Measurements from ENCODE around the gene DCAF15. TPM values are rescaled to one million over a fixed set of nuclear protein-coding genes. Genes with fewer than 3 reads are reported as not detected.

DCAF15 gene
- total RNA-seq, 1 donor from 2014 or later, result 35.0 TPM

DNA sequence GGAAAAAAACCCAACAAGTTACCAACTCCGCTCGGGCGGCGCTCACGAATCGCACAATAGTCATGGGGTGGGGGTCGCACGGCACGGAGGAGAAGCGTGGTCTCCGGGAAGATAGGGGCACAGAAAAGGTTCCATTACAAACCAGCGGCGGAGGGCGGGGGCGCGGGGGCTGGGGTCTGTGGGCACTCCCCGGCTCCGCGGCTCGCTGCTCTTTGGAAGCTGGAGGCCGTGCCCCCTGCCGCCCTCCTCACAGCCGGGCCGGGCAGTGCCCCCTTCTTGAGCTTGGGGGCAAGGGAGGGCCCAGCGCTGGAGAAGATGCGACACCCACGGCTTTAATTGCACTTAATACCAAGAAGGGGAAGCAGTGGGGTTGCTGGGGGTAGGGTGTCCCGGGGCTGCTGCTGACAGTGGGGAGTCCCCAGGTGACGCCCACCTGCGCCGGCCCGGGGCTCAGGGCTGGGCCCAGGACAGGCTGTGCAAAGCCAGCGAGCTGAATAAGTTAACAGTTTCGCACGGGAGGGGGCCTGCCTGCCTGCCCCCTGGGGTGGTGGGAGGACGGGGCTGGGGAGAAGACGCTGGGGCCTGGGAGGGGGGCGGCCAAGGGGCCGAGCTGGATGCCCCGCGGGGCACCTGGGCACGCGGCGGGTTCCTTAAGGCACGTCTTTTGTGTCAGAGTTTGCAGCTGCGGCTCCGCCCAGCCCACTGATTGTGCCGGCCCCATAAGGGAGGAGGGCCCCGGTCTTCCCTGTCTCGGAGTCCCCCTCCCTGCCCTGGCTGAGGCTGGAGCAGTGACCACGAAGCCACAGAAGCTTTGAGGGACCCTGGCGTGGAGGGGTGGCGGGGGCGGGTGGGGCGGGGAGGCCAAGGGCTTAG lies 9.8 kb downstream of the DCAF15 start:
- DNase-seq (ENCODE audit: low spot score in 2 of 2), result no peak
- intact Hi-C loops (cut with DNase I), result no loop called here
- H3K4me1 ChIP-seq, result no peaks in the 10 kb centered on the region
- TF ChIP-seq, protein P1, sequence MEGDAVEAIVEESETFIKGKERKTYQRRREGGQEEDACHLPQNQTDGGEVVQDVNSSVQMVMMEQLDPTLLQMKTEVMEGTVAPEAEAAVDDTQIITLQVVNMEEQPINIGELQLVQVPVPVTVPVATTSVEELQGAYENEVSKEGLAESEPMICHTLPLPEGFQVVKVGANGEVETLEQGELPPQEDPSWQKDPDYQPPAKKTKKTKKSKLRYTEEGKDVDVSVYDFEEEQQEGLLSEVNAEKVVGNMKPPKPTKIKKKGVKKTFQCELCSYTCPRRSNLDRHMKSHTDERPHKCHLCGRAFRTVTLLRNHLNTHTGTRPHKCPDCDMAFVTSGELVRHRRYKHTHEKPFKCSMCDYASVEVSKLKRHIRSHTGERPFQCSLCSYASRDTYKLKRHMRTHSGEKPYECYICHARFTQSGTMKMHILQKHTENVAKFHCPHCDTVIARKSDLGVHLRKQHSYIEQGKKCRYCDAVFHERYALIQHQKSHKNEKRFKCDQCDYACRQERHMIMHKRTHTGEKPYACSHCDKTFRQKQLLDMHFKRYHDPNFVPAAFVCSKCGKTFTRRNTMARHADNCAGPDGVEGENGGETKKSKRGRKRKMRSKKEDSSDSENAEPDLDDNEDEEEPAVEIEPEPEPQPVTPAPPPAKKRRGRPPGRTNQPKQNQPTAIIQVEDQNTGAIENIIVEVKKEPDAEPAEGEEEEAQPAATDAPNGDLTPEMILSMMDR (IDR thresholded peaks at IDR 0.05), result no peak
- H3K4me3 ChIP-seq, result peak overlapping the region in 1 of 2 donors; percentile 52
- H3K9me3 ChIP-seq, result no peaks in the 10 kb centered on the region
- peaks cover 65 to 74% of the 10 kb centered on the region in 2 donors for H3K36me3 ChIP-seq
- H3K27ac ChIP-seq, result no peak overlapping the region
- H3K27me3 ChIP-seq, result no peaks in the 10 kb centered on the region

DNA sequence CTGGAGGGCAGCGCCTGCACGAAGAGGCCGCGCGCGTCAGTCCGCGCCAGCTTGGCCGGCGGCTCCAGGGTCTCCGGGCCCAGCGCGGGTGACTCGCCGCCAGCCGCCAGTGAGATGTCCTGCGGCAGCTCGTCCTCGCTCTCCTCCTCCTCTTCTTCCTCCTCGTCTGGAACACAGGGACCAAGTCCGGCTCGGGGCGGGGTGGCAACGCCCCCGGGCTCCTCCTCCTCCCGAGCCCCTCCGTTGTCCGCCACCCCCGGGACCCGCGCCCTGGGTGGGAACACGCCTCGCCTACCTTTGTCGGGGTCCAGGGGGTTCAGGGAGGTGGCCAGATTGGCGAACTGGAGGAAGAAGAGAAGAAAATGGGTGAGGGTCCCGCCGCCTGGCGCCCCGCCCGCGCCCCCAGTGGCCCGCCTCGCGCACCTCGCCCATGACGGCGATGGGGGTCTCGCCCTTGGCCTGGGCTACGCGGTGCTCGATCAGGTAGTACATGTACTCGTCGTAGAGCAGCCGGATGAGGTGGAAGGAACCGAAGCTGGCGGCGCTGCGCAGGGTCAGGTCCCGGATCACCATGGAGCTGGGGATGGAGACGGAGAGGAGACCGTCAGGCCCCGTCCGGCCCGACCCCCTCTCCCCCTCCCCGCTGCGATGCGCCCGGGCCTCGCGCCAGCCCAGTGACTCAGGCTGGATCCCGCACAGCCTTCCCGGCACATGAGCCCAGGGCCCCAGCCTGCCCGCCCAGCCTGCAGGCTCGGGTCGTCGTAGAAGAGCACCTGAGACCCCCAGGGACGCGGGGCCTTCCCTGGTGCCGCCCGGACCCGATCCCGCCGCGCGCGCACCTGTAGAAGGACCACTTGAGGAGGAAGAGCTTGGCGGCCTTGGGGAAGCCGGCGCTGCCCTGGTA lies 10.6 kb downstream of the DCAF15 start:
- Histone ChIP-seq H3K4me1 (no peaks in the 10 kb centered on the region), H3K27ac (no peak overlapping the region), H3K4me3 (peak overlapping the region in 1 of 2 donors; percentile 52), H3K9me3 (no peaks in the 10 kb centered on the region), H3K36me3 (peaks cover 62 to 76% of the 10 kb centered on the region in 2 donors), H3K27me3 (no peaks in the 10 kb centered on the region)
- TF ChIP-seq, protein P1 (IDR thresholded peaks at IDR 0.05), result no peak
- intact Hi-C loops (cut with DNase I), result no loop called here
- no peak for DNase-seq (ENCODE audit: low spot score in 2 of 2)

DNA sequence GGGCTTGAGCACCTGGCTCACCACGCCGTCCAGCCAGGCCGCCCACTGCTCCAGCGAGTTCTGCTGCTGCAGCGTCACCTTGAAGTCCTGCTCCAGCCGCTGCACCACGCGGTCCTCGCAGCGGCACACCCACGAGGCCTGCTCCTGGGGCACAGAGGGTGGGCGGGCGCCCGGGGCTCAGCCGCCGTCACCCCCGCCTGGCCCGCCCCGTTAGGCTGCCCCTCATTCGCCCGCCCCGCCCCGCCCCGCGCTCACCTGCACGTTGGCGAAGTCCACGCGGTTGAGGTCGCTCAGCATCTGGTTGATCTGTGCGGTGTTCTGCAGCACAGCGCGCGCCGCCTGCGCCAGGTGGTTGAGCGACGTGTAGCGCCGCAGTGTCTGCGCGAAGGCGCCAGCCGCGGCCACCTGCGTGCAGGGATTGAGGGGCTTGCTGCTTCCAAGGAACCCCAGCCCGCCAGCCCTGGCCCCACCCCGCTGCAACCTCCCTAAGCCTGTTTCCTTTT lies 11.3 kb downstream of the DCAF15 start:
- Histone ChIP-seq H3K4me3 (no peak overlapping the region), H3K27me3 (no peaks in the 10 kb centered on the region), H3K36me3 (peaks cover 63 to 76% of the 10 kb centered on the region in 2 donors), H3K9me3 (no peaks in the 10 kb centered on the region), H3K4me1 (no peaks in the 10 kb centered on the region), H3K27ac (no peak overlapping the region)
- no peak for DNase-seq (ENCODE audit: low spot score in 2 of 2)
- intact Hi-C loops (cut with DNase I), result no loop called here
- TF ChIP-seq, protein P1 (IDR thresholded peaks at IDR 0.05), result no peak

GRCh38 chr19:13964776-13965175 lies 12.5 kb downstream of the DCAF15 start:
- Histone ChIP-seq H3K4me3 (no peak overlapping the region), H3K4me1 (no peaks in the 10 kb centered on the region), H3K9me3 (no peaks in the 10 kb centered on the region), H3K27me3 (no peaks in the 10 kb centered on the region), H3K27ac (no peak overlapping the region), H3K36me3 (peaks cover 65 to 76% of the 10 kb centered on the region in 2 donors)
- intact Hi-C loops (cut with DNase I), result no loop called here
- no peak for DNase-seq (ENCODE audit: low spot score in 2 of 2)
- TF ChIP-seq, protein P1 (IDR thresholded peaks at IDR 0.05), result no peak

GRCh38 chr19:13965377-13965896 lies 13.1 kb downstream of the DCAF15 start:
- H3K27ac ChIP-seq, result no peak overlapping the region
- H3K27me3 ChIP-seq, result no peaks in the 10 kb centered on the region
- intact Hi-C loops (cut with DNase I), result no loop called here
- no peak for DNase-seq (ENCODE audit: low spot score in 2 of 2)
- no peaks in the 10 kb centered on the region for H3K9me3 ChIP-seq
- no peaks in the 10 kb centered on the region for H3K4me1 ChIP-seq
- H3K36me3 ChIP-seq, result peaks cover 60 to 75% of the 10 kb centered on the region in 2 donors
- TF ChIP-seq, protein P1 (IDR thresholded peaks at IDR 0.05), result no peak
- H3K4me3 ChIP-seq, result no peak overlapping the region
